Uterus (tissue), 2 donors: ENCODE data around the gene HYI.

ENCODE experiments used
- POLR2A ChIP-seq, 2 donors: fragments of 450-650 bp; IDR thresholded peaks; one replicate each; pipeline ENCODE4 v1.6.1; 2016; ENCODE audit warnings: antibody characterized with exemption in 2 of 2, mild to moderate bottlenecking in 1 of 2, moderate library complexity in 1 of 2
- TF ChIP-seq, protein P1 (sequence below), 4 experiments: fragments of 200-600 bp in 2 of 4; fragments of 450-650 bp in 2 of 4; sonication (generic) in 2 of 4; IDR thresholded peaks; one replicate each; pipeline ENCODE4 v1.5.1; 2016 to 2019; ENCODE audit warnings: antibody characterized with exemption in 4 of 4, mild to moderate bottlenecking in 2 of 4, moderate library complexity in 1 of 4

DNA sequence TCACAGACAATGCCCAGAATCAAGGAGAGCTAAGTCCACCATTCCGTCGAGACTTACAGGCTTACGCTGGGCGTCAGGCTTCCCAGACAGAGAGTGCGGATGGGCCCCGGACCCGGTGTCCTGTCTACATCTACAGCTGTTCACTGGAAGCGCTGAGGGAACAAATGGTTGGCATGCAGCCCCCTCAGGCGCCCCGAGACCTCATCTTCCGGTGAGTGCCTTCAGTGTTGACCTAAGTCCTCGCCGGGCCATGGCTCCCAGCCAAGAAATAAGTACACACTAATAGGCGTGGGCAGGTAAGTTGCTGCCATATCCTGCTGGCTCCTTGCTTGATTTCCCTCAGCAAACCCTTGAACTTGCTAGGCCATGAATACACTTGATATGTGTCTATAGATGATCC lies 26.2 kb downstream of the HYI start:
- TF ChIP-seq, protein P1, sequence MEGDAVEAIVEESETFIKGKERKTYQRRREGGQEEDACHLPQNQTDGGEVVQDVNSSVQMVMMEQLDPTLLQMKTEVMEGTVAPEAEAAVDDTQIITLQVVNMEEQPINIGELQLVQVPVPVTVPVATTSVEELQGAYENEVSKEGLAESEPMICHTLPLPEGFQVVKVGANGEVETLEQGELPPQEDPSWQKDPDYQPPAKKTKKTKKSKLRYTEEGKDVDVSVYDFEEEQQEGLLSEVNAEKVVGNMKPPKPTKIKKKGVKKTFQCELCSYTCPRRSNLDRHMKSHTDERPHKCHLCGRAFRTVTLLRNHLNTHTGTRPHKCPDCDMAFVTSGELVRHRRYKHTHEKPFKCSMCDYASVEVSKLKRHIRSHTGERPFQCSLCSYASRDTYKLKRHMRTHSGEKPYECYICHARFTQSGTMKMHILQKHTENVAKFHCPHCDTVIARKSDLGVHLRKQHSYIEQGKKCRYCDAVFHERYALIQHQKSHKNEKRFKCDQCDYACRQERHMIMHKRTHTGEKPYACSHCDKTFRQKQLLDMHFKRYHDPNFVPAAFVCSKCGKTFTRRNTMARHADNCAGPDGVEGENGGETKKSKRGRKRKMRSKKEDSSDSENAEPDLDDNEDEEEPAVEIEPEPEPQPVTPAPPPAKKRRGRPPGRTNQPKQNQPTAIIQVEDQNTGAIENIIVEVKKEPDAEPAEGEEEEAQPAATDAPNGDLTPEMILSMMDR (IDR thresholded peaks at IDR 0.05): no peak
- no peak for TF ChIP-seq POLR2A (IDR thresholded peaks at IDR 0.05)
